WTC11 (cell line): ENCODE results near the gene HDAC7. TPM values are rescaled to one million over a fixed set of nuclear protein-coding genes. Genes with fewer than 3 reads are reported as not detected.

Source experiments
- ATAC-seq: fragments of 200-7000 bp; cut with Tn5 transposase; 2 replicates; pipeline ENCODE4 v1.10.0; 2021; ENCODE audit warnings: mild to moderate bottlenecking, moderate library complexity
- CTCF ChIA-PET: fragments of 300-600 bp; sonication (Branson Sonifier 250); formaldehyde crosslinking; loops from one replicate; lab custom pipeline; 2021; ENCODE audit warnings: antibody characterized with exemption; lab: Charles Lee
- POLR2A ChIA-PET: fragments of 350-600 bp; sonication (Branson Sonifier 250); formaldehyde crosslinking; loops from one replicate; lab custom pipeline; 2021; ENCODE audit warnings: antibody characterized with exemption; lab: Charles Lee
- DNase-seq: peaks from one replicate; pipeline ENCODE4 v3.0.0; 2021; ENCODE audit warnings: low spot score
- H3K27ac Mint-ChIP-seq: 2 replicates; pipeline ENCODE4 v1.8.0; 2021; ENCODE audit warnings: mixed read lengths
- H3K27me3 Mint-ChIP-seq: 2 replicates; pipeline ENCODE4 v1.8.0; 2021; ENCODE audit warnings: low read depth, mild to moderate bottlenecking, moderate library complexity, mixed read lengths
- H3K36me3 Mint-ChIP-seq: 2 replicates; pipeline ENCODE4 v1.8.0; 2021; ENCODE audit warnings: mixed read lengths
- H3K4me1 Mint-ChIP-seq: 2 replicates; pipeline ENCODE4 v1.8.0; 2022; ENCODE audit warnings: mixed read lengths
- H3K4me3 Mint-ChIP-seq: 2 replicates; pipeline ENCODE4 v1.8.0; 2021; ENCODE audit warnings: mild to moderate bottlenecking, moderate library complexity, mixed read lengths
- H3K9me3 Mint-ChIP-seq: 2 replicates; pipeline ENCODE4 v1.8.0; 2021; ENCODE audit warnings: mixed read lengths
- ATF3 ChIP-seq: sonication (generic); formaldehyde crosslinking; conservative IDR thresholded peaks from 2 replicates; pipeline ENCODE4 v1.8.1; 2022; ENCODE audit warnings: mild to moderate bottlenecking, missing genetic modification reagents
- ELF4 ChIP-seq: sonication (generic); formaldehyde crosslinking; IDR thresholded peaks from 2 replicates; pipeline ENCODE4 v1.8.1; 2022; ENCODE audit warnings: low read depth, mild to moderate bottlenecking, moderate library complexity, missing genetic modification reagents
- ESRRA ChIP-seq: sonication (generic); formaldehyde crosslinking; IDR thresholded peaks from 2 replicates; pipeline ENCODE4 v1.8.1; 2022; ENCODE audit warnings: mild to moderate bottlenecking, missing genetic modification reagents, borderline replicate concordance
- GABPB1 ChIP-seq: sonication (generic); formaldehyde crosslinking; IDR thresholded peaks from 2 replicates; pipeline ENCODE4 v1.8.1; 2023; ENCODE audit warnings: mild to moderate bottlenecking, missing genetic modification reagents
- HMGXB4 ChIP-seq: sonication (generic); formaldehyde crosslinking; IDR thresholded peaks from 2 replicates; pipeline ENCODE4 v1.8.1; 2023; ENCODE audit warnings: mild to moderate bottlenecking, moderate library complexity, missing genetic modification reagents
- KAT7 ChIP-seq: sonication (generic); formaldehyde crosslinking; IDR thresholded peaks from 2 replicates; pipeline ENCODE4 v1.8.1; 2023; ENCODE audit warnings: missing genetic modification reagents, mild to moderate bottlenecking, borderline replicate concordance
- NR1H2 ChIP-seq: sonication (generic); formaldehyde crosslinking; IDR thresholded peaks from 2 replicates; pipeline ENCODE4 v1.9.0; 2021; ENCODE audit warnings: mild to moderate bottlenecking, moderate library complexity, missing genetic modification reagents
- NR2C2 ChIP-seq: sonication (generic); formaldehyde crosslinking; IDR thresholded peaks from 2 replicates; pipeline ENCODE4 v1.8.0; 2022; ENCODE audit warnings: mild to moderate bottlenecking, missing genetic modification reagents
- OVOL2 ChIP-seq: fragments of 250-450 bp; sonication (Bioruptor Pico); IDR thresholded peaks from 2 replicates; pipeline ENCODE4 v1.9.0; 2021; ENCODE audit warnings: mild to moderate bottlenecking, borderline replicate concordance
- RELA ChIP-seq: sonication (generic); formaldehyde crosslinking; IDR thresholded peaks from 2 replicates; pipeline ENCODE4 v1.8.1; 2022; ENCODE audit warnings: missing genetic modification reagents, mild to moderate bottlenecking, borderline replicate concordance
- TCF7 ChIP-seq: sonication (generic); formaldehyde crosslinking; IDR thresholded peaks from 2 replicates; pipeline ENCODE4 v1.8.0; 2022; ENCODE audit warnings: mild to moderate bottlenecking, low read depth, missing genetic modification reagents, moderate library complexity
- ZBTB21 ChIP-seq: sonication (generic); formaldehyde crosslinking; IDR thresholded peaks from 2 replicates; pipeline ENCODE4 v1.8.1; 2023; ENCODE audit warnings: mild to moderate bottlenecking, missing genetic modification reagents, borderline replicate concordance
- ZNF281 ChIP-seq: sonication (generic); formaldehyde crosslinking; IDR thresholded peaks from 2 replicates; pipeline ENCODE4 v1.8.0; 2023; ENCODE audit warnings: mild to moderate bottlenecking, missing genetic modification reagents
- ZNF423 ChIP-seq: fragments of 250-450 bp; sonication (Bioruptor Pico); IDR thresholded peaks from 2 replicates; pipeline ENCODE4 v2.1.2; 2022; ENCODE audit warnings: mild to moderate bottlenecking, moderate library complexity
- ZNF425 ChIP-seq: fragments of 250-450 bp; sonication (Bioruptor Pico); conservative IDR thresholded peaks from 2 replicates; pipeline ENCODE4 v1.9.0; 2021; ENCODE audit warnings: mild to moderate bottlenecking
- total RNA-seq: library from RNA; stranded (reverse); gene quantifications from 3 replicates; pipeline ENCODE4 v1.2.3, GENCODE V29; 2021
- TF ChIP-seq, protein P1 (sequence below): sonication (generic); formaldehyde crosslinking; IDR thresholded peaks from 2 replicates; pipeline ENCODE4 v1.8.0; 2023; ENCODE audit warnings: missing genetic modification reagents
- TF ChIP-seq, protein P2 (sequence below): sonication (generic); formaldehyde crosslinking; IDR thresholded peaks from 2 replicates; pipeline ENCODE4 v1.8.0; 2022; ENCODE audit warnings: mild to moderate bottlenecking, missing genetic modification reagents
- TF ChIP-seq, protein P3 (sequence below): fragments of 250-450 bp; sonication (Bioruptor Pico); IDR thresholded peaks from 2 replicates; pipeline ENCODE4 v2.1.2; 2022; ENCODE audit warnings: mild to moderate bottlenecking, moderate library complexity
- TF ChIP-seq, protein P4 (sequence below): sonication (generic); formaldehyde crosslinking; IDR thresholded peaks from 2 replicates; pipeline ENCODE4 v1.8.1; 2022; ENCODE audit warnings: missing genetic modification reagents, borderline replicate concordance
- TF ChIP-seq, protein P5 (sequence below): fragments of 250-450 bp; sonication (Bioruptor Pico); IDR thresholded peaks from 2 replicates; pipeline ENCODE4 v1.9.0; 2021; ENCODE audit warnings: mild to moderate bottlenecking

Gene HDAC7
- total RNA-seq, 1 experiment from 2014 or later, result 111 TPM

GRCh38 chr12:47748507-47748828 lies 71.2 kb downstream of the HDAC7 start:
- POLR2A ChIA-PET, result no interaction called here
- Mint-ChIP-seq H3K4me3 (no peak overlapping the region), H3K4me1 (peaks cover 46% of the 10 kb centered on the region), H3K36me3 (no peaks in the 10 kb centered on the region), H3K27ac (no peak overlapping the region), H3K9me3 (no peaks in the 10 kb centered on the region), H3K27me3 (no peaks in the 10 kb centered on the region; the same call in 1 of the 2 replicates)
- DNase-seq (no peak), ATAC-seq (no peak)
- CTCF ChIA-PET, result interaction anchor here (1.5 to 1.7 kb wide), 2 partner anchors 17 to 24 kb away, joined by 4 read pairs; partner anchors contain the start of gene SLC48A1
- TF ChIP-seq ZNF423 (CRISPR knock-in tag) (no peak), ELF4 (no peak), GABPB1 (CRISPR knock-in tag) (no peak), ESRRA (CRISPR knock-in tag) (no peak), NR1H2 (CRISPR knock-in tag) (no peak), KAT7 (CRISPR knock-in tag) (no peak), ZNF281 (CRISPR knock-in tag) (no peak)

DNA sequence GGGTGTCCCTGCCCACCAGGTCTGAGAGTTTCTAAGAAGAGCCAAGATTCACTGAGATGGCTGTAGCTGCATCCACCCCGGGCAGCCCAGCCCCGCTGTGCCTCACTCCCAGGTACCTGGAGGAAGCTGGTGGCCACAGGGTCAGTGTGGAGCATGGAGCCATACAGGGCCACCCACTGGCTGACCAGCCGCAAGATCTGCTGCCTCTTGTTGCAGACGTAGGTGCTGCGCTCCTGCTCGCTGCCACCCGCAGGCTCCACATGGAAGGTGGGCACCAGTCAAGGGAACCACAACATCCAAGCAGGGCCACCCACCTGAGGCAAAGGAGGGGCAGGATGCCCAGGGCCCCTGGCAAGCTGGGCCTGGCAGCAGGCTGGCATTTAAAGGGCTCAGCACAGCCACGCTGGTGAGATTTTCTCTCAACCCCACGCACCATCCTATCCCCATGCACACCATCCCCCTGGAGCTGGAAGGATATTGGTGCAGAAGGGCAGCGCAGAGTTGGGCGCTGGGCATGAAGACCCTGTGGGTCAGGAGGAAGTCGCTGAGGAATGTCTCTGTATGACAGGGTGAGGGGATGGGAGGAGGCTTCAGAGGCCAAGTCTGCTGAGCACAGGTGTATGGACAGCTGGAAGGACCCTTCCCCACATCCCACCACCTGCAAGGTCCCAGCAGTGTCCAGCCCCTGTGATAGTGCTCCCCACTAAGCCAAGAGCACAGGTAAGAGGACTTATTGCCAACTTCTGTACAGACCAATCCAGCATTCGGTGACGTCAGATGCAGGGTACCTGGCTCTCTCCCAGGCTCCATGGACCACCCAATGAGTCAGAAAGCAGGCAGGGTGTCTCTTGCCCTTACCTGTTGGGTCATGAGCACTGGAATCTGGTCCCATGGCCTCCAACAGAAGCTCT lies 71.9 kb downstream of the HDAC7 start:
- CTCF ChIA-PET, result interaction anchor here (0.8 to 2.3 kb wide), 5 partner anchors 10 to 33 kb away, joined by 3 to 12 read pairs (median 4); partner anchors contain the start of genes RAPGEF3 and SLC48A1
- H3K27me3 Mint-ChIP-seq, result peaks cover 6% of the 10 kb centered on the region; the same call in 1 of the 2 replicates
- no peaks in the 10 kb centered on the region for H3K9me3 Mint-ChIP-seq

More for the DNA sequence above, 71.9 kb downstream of the HDAC7 start:
- no peak overlapping the region for H3K4me3 Mint-ChIP-seq
- H3K27ac Mint-ChIP-seq, result no peak overlapping the region
- no peak for DNase-seq
- TF ChIP-seq OVOL2 (CRISPR knock-in tag) (no peak), ATF3 (CRISPR knock-in tag) (no peak), NR2C2 (no peak), HMGXB4 (CRISPR knock-in tag) (no peak), RELA (no peak), ZNF425 (CRISPR knock-in tag) (no peak), ZBTB21 (CRISPR knock-in tag) (no peak), ZNF423 (CRISPR knock-in tag) (no peak), TCF7 (no peak)
- TF ChIP-seq, protein P1, sequence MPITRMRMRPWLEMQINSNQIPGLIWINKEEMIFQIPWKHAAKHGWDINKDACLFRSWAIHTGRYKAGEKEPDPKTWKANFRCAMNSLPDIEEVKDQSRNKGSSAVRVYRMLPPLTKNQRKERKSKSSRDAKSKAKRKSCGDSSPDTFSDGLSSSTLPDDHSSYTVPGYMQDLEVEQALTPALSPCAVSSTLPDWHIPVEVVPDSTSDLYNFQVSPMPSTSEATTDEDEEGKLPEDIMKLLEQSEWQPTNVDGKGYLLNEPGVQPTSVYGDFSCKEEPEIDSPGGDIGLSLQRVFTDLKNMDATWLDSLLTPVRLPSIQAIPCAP (CRISPR knock-in tag), result no peak
- TF ChIP-seq, protein P2, sequence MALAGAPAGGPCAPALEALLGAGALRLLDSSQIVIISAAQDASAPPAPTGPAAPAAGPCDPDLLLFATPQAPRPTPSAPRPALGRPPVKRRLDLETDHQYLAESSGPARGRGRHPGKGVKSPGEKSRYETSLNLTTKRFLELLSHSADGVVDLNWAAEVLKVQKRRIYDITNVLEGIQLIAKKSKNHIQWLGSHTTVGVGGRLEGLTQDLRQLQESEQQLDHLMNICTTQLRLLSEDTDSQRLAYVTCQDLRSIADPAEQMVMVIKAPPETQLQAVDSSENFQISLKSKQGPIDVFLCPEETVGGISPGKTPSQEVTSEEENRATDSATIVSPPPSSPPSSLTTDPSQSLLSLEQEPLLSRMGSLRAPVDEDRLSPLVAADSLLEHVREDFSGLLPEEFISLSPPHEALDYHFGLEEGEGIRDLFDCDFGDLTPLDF (CRISPR knock-in tag), result no peak
- TF ChIP-seq, protein P3, sequence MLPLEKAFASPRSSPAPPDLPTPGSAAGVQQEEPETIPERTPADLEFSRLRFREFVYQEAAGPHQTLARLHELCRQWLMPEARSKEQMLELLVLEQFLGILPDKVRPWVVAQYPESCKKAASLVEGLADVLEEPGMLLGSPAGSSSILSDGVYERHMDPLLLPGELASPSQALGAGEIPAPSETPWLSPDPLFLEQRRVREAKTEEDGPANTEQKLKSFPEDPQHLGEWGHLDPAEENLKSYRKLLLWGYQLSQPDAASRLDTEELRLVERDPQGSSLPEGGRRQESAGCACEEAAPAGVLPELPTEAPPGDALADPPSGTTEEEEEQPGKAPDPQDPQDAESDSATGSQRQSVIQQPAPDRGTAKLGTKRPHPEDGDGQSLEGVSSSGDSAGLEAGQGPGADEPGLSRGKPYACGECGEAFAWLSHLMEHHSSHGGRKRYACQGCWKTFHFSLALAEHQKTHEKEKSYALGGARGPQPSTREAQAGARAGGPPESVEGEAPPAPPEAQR (CRISPR knock-in tag), result no peak
- TF ChIP-seq, protein P4, sequence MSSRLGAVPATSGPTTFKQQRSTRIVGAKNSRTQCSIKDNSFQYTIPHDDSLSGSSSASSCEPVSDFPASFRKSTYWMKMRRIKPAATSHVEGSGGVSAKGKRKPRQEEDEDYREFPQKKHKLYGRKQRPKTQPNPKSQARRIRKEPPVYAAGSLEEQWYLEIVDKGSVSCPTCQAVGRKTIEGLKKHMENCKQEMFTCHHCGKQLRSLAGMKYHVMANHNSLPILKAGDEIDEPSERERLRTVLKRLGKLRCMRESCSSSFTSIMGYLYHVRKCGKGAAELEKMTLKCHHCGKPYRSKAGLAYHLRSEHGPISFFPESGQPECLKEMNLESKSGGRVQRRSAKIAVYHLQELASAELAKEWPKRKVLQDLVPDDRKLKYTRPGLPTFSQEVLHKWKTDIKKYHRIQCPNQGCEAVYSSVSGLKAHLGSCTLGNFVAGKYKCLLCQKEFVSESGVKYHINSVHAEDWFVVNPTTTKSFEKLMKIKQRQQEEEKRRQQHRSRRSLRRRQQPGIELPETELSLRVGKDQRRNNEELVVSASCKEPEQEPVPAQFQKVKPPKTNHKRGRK (CRISPR knock-in tag), result no peak
- TF ChIP-seq, protein P5, sequence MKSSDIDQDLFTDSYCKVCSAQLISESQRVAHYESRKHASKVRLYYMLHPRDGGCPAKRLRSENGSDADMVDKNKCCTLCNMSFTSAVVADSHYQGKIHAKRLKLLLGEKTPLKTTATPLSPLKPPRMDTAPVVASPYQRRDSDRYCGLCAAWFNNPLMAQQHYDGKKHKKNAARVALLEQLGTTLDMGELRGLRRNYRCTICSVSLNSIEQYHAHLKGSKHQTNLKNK, result no peak
- POLR2A ChIA-PET, result no interaction called here
- H3K4me1 Mint-ChIP-seq, result peaks cover 44% of the 10 kb centered on the region
- ATAC-seq, result no peak
- H3K36me3 Mint-ChIP-seq, result no peaks in the 10 kb centered on the region
